Activated T-helper 9 cell treated with anti-CD3 and anti-CD28 coated beads, Interleukin-2, amount 50 U/mL, for 16 hours (primary cell): ENCODE results near the gene SUZ12.
"Not testable (repeated sequence)": the region's sequence is repeated elsewhere in the genome, so short reads cannot be mapped to it uniquely, and the experiment has no call there.

ENCODE experiments used
- DNase-seq: peaks from one replicate; pipeline ENCODE4 v3.0.0-alpha.2; 2020; ENCODE audit warnings: low read depth

SUZ12 gene

DNA sequence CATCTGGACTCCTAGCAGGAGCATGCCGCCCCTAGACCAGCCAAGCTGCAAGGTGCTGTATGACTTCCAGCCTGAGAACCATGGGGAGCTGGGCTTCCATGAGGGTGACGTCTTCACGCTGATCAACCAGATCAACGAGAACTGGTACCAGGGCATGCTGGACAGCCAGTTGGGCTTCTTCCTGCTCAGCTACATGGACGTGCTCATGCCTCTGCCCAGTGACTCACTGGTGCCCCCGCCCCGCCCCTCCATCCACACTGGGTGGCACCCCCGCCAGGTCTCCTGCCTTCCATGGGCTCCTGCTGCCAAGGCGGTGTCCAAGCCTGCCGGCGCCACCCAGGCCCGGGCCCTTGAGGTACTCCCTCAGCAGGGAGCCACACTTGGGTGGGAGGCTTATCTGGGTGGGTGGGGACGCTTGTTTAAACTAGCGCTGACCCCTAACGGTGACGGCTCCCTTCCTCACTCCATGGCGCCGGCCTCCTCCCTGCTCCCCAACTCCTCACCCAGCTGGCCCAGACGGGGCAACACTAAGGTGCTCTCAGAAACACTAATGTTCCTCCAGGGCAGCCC lies 104.6 kb downstream of the SUZ12 start:
- DNase-seq, result not testable (repeated sequence)

DNA sequence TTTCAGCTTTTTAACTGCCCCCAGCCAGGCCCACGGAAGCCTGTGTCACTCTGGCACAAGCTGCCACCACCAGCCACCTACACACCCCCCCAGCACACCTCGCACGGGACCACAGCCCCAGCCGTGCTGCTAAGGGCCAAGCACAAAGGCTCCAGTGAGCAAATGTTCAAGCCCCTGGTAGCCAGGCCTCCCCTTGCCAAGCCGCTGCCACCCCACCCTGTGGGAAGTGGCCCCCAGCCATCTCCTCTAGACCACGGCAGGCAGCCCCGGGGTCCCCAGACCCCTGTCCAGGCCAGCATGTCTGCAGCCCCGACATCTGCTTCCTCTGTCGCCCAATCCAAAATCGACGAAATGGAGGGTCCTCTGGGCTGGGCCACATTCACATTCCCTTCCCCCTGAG lies 105.5 kb downstream of the SUZ12 start:
- not testable (repeated sequence) for DNase-seq

GRCh38 chr17:32045611-32046010 lies 108.8 kb downstream of the SUZ12 start:
- DNase-seq, result not testable (repeated sequence)

DNA sequence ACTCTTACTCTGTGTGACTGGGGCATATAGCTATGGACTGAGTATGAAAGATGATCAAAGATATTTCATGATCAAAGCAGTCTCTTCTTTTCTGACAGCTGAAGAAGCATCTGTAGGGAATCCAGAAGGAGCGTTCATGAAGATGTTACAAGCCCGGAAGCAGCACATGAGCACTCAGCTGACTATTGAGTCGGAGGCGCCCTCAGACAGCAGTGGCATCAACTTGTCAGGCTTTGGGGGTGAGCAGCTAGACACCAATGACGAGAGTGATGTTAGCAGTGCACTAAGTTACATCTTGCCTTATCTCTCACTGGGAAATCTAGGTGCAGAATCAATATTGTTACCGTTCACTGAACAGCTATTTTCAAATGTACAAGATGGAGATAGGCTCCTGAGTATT lies 110.9 kb downstream of the SUZ12 start:
- not testable (repeated sequence) for DNase-seq
